Liver (tissue), 9 donors: ENCODE measurements around the gene IRS1. TPM values are rescaled to one million over a fixed set of nuclear protein-coding genes. Genes with fewer than 3 reads are reported as not detected.

Experiments used
- DNase-seq: peaks from one replicate; pipeline ENCODE4 v3.0.0-alpha.2; 2017; ENCODE audit warnings: low spot score
- H3K27ac ChIP-seq, 2 donors: one replicate each; pipeline ENCODE4 v1.7.0; 2013; ENCODE audit warnings: inconsistent platforms in 2 of 2, low read length in 2 of 2, control low read depth in 1 of 2, low read depth in 1 of 2, mild to moderate bottlenecking in 1 of 2
- H3K27me3 ChIP-seq, 4 donors: one replicate each; pipeline versions ENCODE4 v1.6.1 to v1.7.0; 2013; ENCODE audit warnings: low read length in 3 of 4, inconsistent platforms in 1 of 4, mild to moderate bottlenecking in 1 of 4, moderate library complexity in 1 of 4; ENCODE audit not compliant: control insufficient read depth in 4 of 4, insufficient read depth in 4 of 4
- H3K36me3 ChIP-seq, 4 donors: one replicate each; pipeline versions ENCODE4 v1.6.1 to v1.7.0; 2013; ENCODE audit warnings: low read length in 3 of 4, mild to moderate bottlenecking in 3 of 4, low read depth in 1 of 4, moderate library complexity in 1 of 4; ENCODE audit not compliant: control insufficient read depth in 4 of 4, insufficient read depth in 3 of 4
- H3K4me1 ChIP-seq, 4 donors: one replicate each; pipeline versions ENCODE4 v1.6.1 to v1.7.0; 2013; ENCODE audit warnings: low read length in 3 of 4, mild to moderate bottlenecking in 3 of 4, moderate library complexity in 1 of 4; ENCODE audit not compliant: control insufficient read depth in 4 of 4, insufficient read depth in 4 of 4
- H3K4me3 ChIP-seq, 3 donors: one replicate each; pipeline versions ENCODE4 v1.6.1 to v1.7.0; 2013; ENCODE audit warnings: low read length in 3 of 3, control low read depth in 1 of 3, low read depth in 1 of 3, mild to moderate bottlenecking in 1 of 3
- H3K9ac ChIP-seq, 2 donors: one replicate each; pipeline ENCODE4 v1.7.0; 2013; ENCODE audit warnings: low read length in 2 of 2, mild to moderate bottlenecking in 2 of 2, moderate library complexity in 2 of 2, control low read depth in 1 of 2, low read depth in 1 of 2
- H3K9me3 ChIP-seq, 4 donors: one replicate each; pipeline versions ENCODE4 v1.6.1 to v1.7.0; 2013; ENCODE audit warnings: low read length in 3 of 4; ENCODE audit not compliant: control insufficient read depth in 4 of 4
- ATF3 ChIP-seq: IDR thresholded peaks from 2 replicates; pipeline ENCODE4 v1.6.1; 2016; ENCODE audit warnings: antibody characterized with exemption
- CTCF ChIP-seq: fragments of 150-350 bp; IDR thresholded peaks from 2 replicates; pipeline ENCODE4 v1.5.1; 2017; ENCODE audit warnings: improper control_type of control experiment, low read depth, low read length; ENCODE audit not compliant: missing input control
- EGR1 ChIP-seq, 2 donors: IDR thresholded peaks; 2 replicates each; pipeline ENCODE4 v1.6.1; 2016 to 2018; ENCODE audit warnings: antibody characterized with exemption in 2 of 2, low read depth in 2 of 2
- FOXA1 ChIP-seq: IDR thresholded peaks from 2 replicates; pipeline ENCODE4 v1.6.1; 2016; ENCODE audit warnings: antibody characterized with exemption
- FOXA2 ChIP-seq: IDR thresholded peaks from 2 replicates; pipeline ENCODE4 v1.6.1; 2016; ENCODE audit warnings: antibody characterized with exemption
- GABPA ChIP-seq, 2 donors: IDR thresholded peaks in 1 of 2; conservative IDR thresholded peaks in 1 of 2; 2 replicates each; pipeline ENCODE4 v1.6.1; 2016; ENCODE audit warnings: antibody characterized with exemption in 2 of 2, mild to moderate bottlenecking in 1 of 2, moderate library complexity in 1 of 2
- HNF4A ChIP-seq, 2 donors: conservative IDR thresholded peaks; 2 replicates each; pipeline ENCODE4 v1.6.1; 2016; ENCODE audit warnings: antibody characterized with exemption in 2 of 2, mild to moderate bottlenecking in 2 of 2
- HNF4G ChIP-seq: IDR thresholded peaks from 2 replicates; pipeline ENCODE4 v1.6.1; 2016; ENCODE audit warnings: antibody characterized with exemption
- JUND ChIP-seq, 2 donors: IDR thresholded peaks; 2 replicates each; pipeline ENCODE4 v1.6.1; 2016; ENCODE audit warnings: antibody characterized with exemption in 2 of 2
- NR2F2 ChIP-seq: IDR thresholded peaks from 2 replicates; pipeline ENCODE4 v1.6.1; 2016; ENCODE audit warnings: antibody characterized with exemption
- REST ChIP-seq: IDR thresholded peaks from 2 replicates; pipeline ENCODE4 v1.6.1; 2016; ENCODE audit warnings: antibody characterized with exemption, mild to moderate bottlenecking
- RXRA ChIP-seq, 2 donors: IDR thresholded peaks; 2 replicates each; pipeline ENCODE4 v1.6.1; 2017 to 2018; ENCODE audit warnings: antibody characterized with exemption in 2 of 2, mild to moderate bottlenecking in 1 of 2
- SP1 ChIP-seq: IDR thresholded peaks from 2 replicates; pipeline ENCODE4 v1.6.1; 2018; ENCODE audit warnings: antibody characterized with exemption, mild to moderate bottlenecking
- TAF1 ChIP-seq: conservative IDR thresholded peaks from 2 replicates; pipeline ENCODE4 v1.6.1; 2016; ENCODE audit warnings: antibody characterized with exemption, mild to moderate bottlenecking
- WGBS: extraction: QIAGEN DNeasy Blood & Tissue Kit; methylation state at CpG from one replicate; pipeline ENCODE4 v1.1.7; 2013; 5-methylcytosine and 5-hydroxymethylcytosine counted together
- polyA plus RNA-seq, 2 donors: library from polyadenylated mRNA; stranded (reverse) in 1 of 2; unstranded in 1 of 2; fragments of 200-250 nt in 1 of 2; fragments of >200 nt in 1 of 2; fragmentation: Nextera tagmentation in 1 of 2; extraction: Ambion mirVana in 1 of 2; gene quantifications; one replicate each; pipeline versions ENCODE4 v1.2.1 to v1.2.3, GENCODE V29; 2013 to 2015
- total RNA-seq, 2 donors: library from RNA; depleted of rRNA; stranded (reverse); fragments of >200 nt; gene quantifications; one replicate each; pipeline ENCODE4 v1.2.3, GENCODE V29; 2014
- TF ChIP-seq, protein P1 (sequence below): IDR thresholded peaks from 2 replicates; pipeline ENCODE4 v1.6.1; 2016; ENCODE audit warnings: antibody characterized with exemption
- TF ChIP-seq, protein P2 (sequence below): IDR thresholded peaks from 2 replicates; pipeline ENCODE4 v1.6.1; 2016; ENCODE audit warnings: antibody characterized with exemption
- donor health status: healthy.
- donor health status: healthy.
- donor health status: healthy.
- donor health status: healthy.
- donor health status: healthy.

IRS1 gene
- total and polyA plus RNA-seq, 4 donors, result 7.4 to 11.6 (median 8.6) TPM

DNA sequence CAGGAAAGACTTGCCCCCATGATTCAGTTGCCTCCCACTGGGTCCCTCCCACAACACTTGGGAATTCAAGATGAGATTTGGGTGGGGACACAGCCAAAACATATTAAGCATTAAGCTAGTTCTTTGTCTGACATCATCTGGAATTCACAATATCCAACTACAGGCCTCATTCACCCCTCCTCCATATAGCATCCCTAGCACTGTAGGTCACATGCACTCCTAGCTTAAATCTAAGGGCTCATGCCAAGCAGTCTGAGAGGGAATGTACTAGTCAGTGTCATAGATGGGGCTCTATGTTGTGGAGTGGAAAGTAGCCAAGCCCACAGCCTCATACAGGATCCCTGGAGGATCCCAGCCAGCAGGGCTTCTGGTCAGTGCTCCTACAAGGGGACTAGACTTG, 92.1 kb downstream of the IRS1 start:
- Histone ChIP-seq H3K9ac (no peak overlapping the region), H3K4me1 (no peaks in the 10 kb centered on the region), H3K9me3 (no peaks in the 10 kb centered on the region), H3K4me3 (no peak overlapping the region), H3K27ac (no peak overlapping the region), H3K27me3 (no peaks in the 10 kb centered on the region), H3K36me3 (no peaks in the 10 kb centered on the region)
- TF ChIP-seq HNF4G (no peak), FOXA2 (no peak), JUND (IDR thresholded peaks at IDR 0.05) (no peak), HNF4A (conservative IDR thresholded peaks at IDR 0.05) (no peak), NR2F2 (no peak), TAF1 (no peak), RXRA (IDR thresholded peaks at IDR 0.05) (no peak), REST (no peak), ATF3 (no peak), GABPA (IDR thresholded peaks at IDR 0.05 in 1 of 2, conservative IDR thresholded peaks at IDR 0.05 in 1 of 2) (no peak), CTCF (no peak), FOXA1 (no peak), EGR1 (IDR thresholded peaks at IDR 0.05; ENCODE audit: low read depth in 2 of 2) (no peak), SP1 (no peak)
- TF ChIP-seq, protein P1, sequence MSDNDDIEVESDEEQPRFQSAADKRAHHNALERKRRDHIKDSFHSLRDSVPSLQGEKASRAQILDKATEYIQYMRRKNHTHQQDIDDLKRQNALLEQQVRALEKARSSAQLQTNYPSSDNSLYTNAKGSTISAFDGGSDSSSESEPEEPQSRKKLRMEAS, result no peak
- TF ChIP-seq, protein P2, sequence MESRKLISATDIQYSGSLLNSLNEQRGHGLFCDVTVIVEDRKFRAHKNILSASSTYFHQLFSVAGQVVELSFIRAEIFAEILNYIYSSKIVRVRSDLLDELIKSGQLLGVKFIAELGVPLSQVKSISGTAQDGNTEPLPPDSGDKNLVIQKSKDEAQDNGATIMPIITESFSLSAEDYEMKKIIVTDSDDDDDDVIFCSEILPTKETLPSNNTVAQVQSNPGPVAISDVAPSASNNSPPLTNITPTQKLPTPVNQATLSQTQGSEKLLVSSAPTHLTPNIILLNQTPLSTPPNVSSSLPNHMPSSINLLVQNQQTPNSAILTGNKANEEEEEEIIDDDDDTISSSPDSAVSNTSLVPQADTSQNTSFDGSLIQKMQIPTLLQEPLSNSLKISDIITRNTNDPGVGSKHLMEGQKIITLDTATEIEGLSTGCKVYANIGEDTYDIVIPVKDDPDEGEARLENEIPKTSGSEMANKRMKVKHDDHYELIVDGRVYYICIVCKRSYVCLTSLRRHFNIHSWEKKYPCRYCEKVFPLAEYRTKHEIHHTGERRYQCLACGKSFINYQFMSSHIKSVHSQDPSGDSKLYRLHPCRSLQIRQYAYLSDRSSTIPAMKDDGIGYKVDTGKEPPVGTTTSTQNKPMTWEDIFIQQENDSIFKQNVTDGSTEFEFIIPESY, result no peak
- no peak for DNase-seq

DNA sequence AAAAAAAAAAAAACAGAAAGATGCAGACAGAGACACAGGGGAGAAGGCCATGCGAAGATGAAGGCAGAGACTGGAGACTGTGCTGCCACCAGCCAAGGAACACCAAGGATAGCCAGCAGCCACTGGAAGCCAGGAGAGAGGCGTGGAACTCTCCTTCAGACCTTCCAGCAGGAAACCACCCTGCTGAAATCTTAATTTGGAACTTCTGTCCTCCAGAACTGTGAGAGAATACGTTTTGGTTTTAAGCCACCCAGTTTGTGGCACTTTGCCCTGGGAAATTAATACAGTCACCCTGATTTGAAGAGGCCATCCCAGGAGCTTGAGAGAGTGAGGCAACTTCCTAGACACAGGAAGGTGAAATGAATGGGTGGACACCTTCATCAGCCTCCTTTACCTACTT, 93.7 kb downstream of the IRS1 start:
- WGBS, result 85% methylated on average over 3 of the region's 3 CpGs
- no peaks in the 10 kb centered on the region for H3K9me3 ChIP-seq
- no peaks in the 10 kb centered on the region for H3K27me3 ChIP-seq
- no peak overlapping the region for H3K27ac ChIP-seq
- H3K4me3 ChIP-seq, result no peak overlapping the region
- TF ChIP-seq RXRA (IDR thresholded peaks at IDR 0.05) (no peak), REST (no peak)
- DNase-seq, result no peak
- no peak overlapping the region for H3K9ac ChIP-seq
- no peaks in the 10 kb centered on the region for H3K4me1 ChIP-seq
- no peaks in the 10 kb centered on the region for H3K36me3 ChIP-seq
